Left kidney (tissue), 2 donors: ENCODE results near the gene SLC2A2. TPM values are rescaled to one million over a fixed set of nuclear protein-coding genes. Genes with fewer than 3 reads are reported as not detected.
"Not testable (repeated sequence)": the region's sequence is repeated elsewhere in the genome, so short reads cannot be mapped to it uniquely, and the experiment has no call there.

Experiments
- DNase-seq: peaks from one replicate; pipeline ENCODE4 v3.0.0-alpha.2; 2013
- polyA plus RNA-seq: library from polyadenylated mRNA; unstranded; fragments of 120-200 nt; gene quantifications from one replicate; pipeline ENCODE4 v1.2.1, GENCODE V29; 2013; ENCODE audit not compliant: insufficient read length

The SLC2A2 gene
- polyA plus RNA-seq, 1 donor, result 19.5 TPM

GRCh38 chr3:170988378-170988777 is 38.1 kb downstream of the SLC2A2 start:
- DNase-seq, result no peak

GRCh38 chr3:170985304-170985703 is 41.2 kb downstream of the SLC2A2 start:
- no peak for DNase-seq

- DNase-seq, result no peak
Measured at GRCh38 chr3:170982733-170983132, 43.8 kb downstream of the SLC2A2 start.

GRCh38 chr3:170980399-170980798 is 46.1 kb downstream of the SLC2A2 start:
- no peak for DNase-seq

GRCh38 chr3:170977949-170978745 is 48.4 kb downstream of the SLC2A2 start:
- DNase-seq, result no peak

GRCh38 chr3:170976190-170976519 is 50.4 kb downstream of the SLC2A2 start:
- DNase-seq, result no peak

- no peak for DNase-seq
Measured at GRCh38 chr3:170975283-170976189, 51.0 kb downstream of the SLC2A2 start.

- DNase-seq, result no peak
Measured at GRCh38 chr3:170974872-170975271, 51.6 kb downstream of the SLC2A2 start.

GRCh38 chr3:170972917-170973316 is 53.6 kb downstream of the SLC2A2 start:
- DNase-seq, result not testable (repeated sequence)

- no peak for DNase-seq
Measured at GRCh38 chr3:170967126-170967525, 59.4 kb downstream of the SLC2A2 start.

GRCh38 chr3:170966495-170966894 is 60.0 kb downstream of the SLC2A2 start:
- no peak for DNase-seq

- no peak for DNase-seq
Measured at GRCh38 chr3:170962411-170962810, 64.1 kb downstream of the SLC2A2 start.

GRCh38 chr3:170961616-170962400 is 64.7 kb downstream of the SLC2A2 start:
- peak; percentile 42 for DNase-seq

GRCh38 chr3:170959457-170959856 is 67.1 kb downstream of the SLC2A2 start:
- DNase-seq, result no peak

- DNase-seq, result no peak
Measured at GRCh38 chr3:170956647-170957046, 69.9 kb downstream of the SLC2A2 start.

- no peak for DNase-seq
Measured at GRCh38 chr3:170953736-170954135, 72.8 kb downstream of the SLC2A2 start.

GRCh38 chr3:170953229-170953628 is 73.3 kb downstream of the SLC2A2 start:
- no peak for DNase-seq

GRCh38 chr3:170949211-170949610 is 77.3 kb downstream of the SLC2A2 start:
- DNase-seq, result no peak

GRCh38 chr3:170947018-170947769 is 79.3 kb downstream of the SLC2A2 start:
- no peak for DNase-seq
